Stimulated activated naive CD8-positive, alpha-beta T cell treated with anti-CD3 and anti-CD28 coated beads, Interleukin-15, amount 100 ng/mL, for 72 hours (primary cell): ENCODE measurements around the gene TMEM181.
"Not testable (repeated sequence)": the region's sequence is repeated elsewhere in the genome, so short reads cannot be mapped to it uniquely, and the experiment has no call there.

Experiments used
- ATAC-seq: fragments of 150-1000 bp; cut with Tn5 transposase; 2 replicates; pipeline ENCODE4 v1.10.0; 2021; ENCODE audit warnings: mild to moderate bottlenecking, moderate library complexity
- DNase-seq, 2 donors: peaks; one replicate each; pipeline ENCODE4 v3.0.0; 2021 to 2022
- H3K27ac Mint-ChIP-seq, 2 donors: one replicate each; pipeline ENCODE4 v1.8.0; 2022; ENCODE audit warnings: mild to moderate bottlenecking in 2 of 2, mixed read lengths in 2 of 2, moderate library complexity in 2 of 2
- H3K27me3 Mint-ChIP-seq: one replicate; pipeline ENCODE4 v1.8.0; 2022; ENCODE audit warnings: mixed read lengths
- H3K4me1 Mint-ChIP-seq: one replicate; pipeline ENCODE4 v1.8.0; 2022; ENCODE audit warnings: mild to moderate bottlenecking, mixed read lengths
- H3K4me3 Mint-ChIP-seq, 2 donors: one replicate each; pipeline ENCODE4 v1.8.0; 2022; ENCODE audit warnings: mild to moderate bottlenecking in 2 of 2, mixed read lengths in 2 of 2, moderate library complexity in 1 of 2
- H3K9me3 Mint-ChIP-seq, 2 donors: one replicate each; pipeline ENCODE4 v1.8.0; 2022; ENCODE audit warnings: mixed read lengths in 2 of 2

Gene TMEM181

DNA sequence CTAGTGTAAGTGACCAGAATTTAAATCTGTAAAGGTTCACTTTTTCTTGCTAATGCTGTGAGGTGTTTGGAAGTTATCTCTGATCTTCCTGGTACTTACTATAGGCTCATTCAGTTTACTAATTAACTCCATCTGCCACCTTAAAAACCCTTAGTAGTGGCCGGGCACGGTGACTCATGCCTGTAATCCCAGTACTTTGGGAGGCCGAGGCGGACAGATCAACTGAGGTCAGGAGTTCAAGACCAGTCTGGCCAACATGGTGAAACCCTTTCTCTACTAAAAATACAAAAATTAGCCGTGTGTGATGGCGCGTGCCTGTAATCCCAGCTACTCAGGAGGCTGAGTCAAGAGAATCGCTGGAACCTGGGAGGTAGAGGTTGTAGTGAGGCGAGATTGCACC, 97.1 kb downstream of the TMEM181 start:
- not testable (repeated sequence) for H3K4me3 Mint-ChIP-seq, H3K27me3 Mint-ChIP-seq
- peaks cover 76% of the 10 kb centered on the region for H3K4me1 Mint-ChIP-seq

DNA sequence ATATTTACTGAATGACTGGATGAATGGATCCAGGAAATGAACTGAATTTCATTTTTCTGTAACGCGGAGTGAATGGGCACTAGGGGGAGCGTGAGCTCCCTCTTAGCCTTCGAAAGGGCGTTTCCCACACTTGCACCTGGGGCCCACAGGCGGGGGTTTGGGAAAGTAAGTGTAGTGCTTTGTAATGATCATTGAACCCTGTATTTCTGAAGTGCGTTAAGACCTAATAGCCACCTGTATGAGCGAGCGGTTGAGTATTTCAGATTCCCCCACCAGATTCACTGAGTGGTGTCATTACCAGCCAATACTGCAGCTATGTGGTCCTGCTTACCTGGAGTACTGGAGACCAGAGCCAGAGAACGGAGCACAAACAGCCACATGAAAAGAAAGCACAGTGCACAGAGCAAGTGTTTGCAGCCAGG, 100.5 kb downstream of the TMEM181 start:
- DNase-seq (no peak), ATAC-seq (peak; percentile 81)
- H3K4me1 Mint-ChIP-seq = peaks cover 50% of the 10 kb centered on the region
- no peaks in the 10 kb centered on the region for H3K27me3 Mint-ChIP-seq
- no peaks in the 10 kb centered on the region for H3K9me3 Mint-ChIP-seq
- no peak overlapping the region for H3K4me3 Mint-ChIP-seq
- H3K27ac Mint-ChIP-seq = no peak overlapping the region

More for the DNA sequence above, 97.1 kb downstream of the TMEM181 start:
- peak overlapping the region in 1 of 2 donors; percentile 74 for H3K27ac Mint-ChIP-seq
- not testable (repeated sequence) for ATAC-seq, H3K9me3 Mint-ChIP-seq
- peak in 1 of 2 donors; percentile 1 for DNase-seq

DNA sequence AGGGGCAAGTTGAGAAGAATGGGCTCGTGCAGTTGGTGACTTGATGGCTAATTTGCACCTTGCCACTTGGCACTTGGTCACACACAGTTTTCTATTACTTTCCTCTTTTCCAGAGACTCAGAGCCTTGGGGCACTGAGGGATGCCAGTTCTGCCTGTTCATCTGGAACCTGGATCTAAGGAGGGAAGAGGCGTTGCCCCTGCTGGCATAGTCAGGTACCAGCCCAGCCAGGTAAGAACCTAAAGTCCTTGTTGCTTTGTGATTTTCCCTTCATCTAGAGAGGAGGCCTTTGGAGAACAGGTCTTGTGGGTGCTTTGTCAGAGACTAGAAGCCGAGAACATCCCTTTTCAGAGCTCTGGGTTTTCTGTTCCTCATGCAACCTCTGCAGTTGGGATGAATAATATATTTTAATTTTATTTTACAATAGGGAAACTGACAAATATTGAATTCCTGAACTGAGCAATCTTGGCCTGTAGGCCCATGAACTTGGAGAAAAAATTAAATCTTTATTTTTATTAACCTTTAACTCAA, 101.3 kb downstream of the TMEM181 start:
- peaks cover 42% of the 10 kb centered on the region for H3K4me1 Mint-ChIP-seq
- H3K4me3 Mint-ChIP-seq = no peak overlapping the region
- DNase-seq (no peak), ATAC-seq (no peak)
- no peaks in the 10 kb centered on the region for H3K9me3 Mint-ChIP-seq
- no peaks in the 10 kb centered on the region for H3K27me3 Mint-ChIP-seq
- H3K27ac Mint-ChIP-seq = no peak overlapping the region

DNA sequence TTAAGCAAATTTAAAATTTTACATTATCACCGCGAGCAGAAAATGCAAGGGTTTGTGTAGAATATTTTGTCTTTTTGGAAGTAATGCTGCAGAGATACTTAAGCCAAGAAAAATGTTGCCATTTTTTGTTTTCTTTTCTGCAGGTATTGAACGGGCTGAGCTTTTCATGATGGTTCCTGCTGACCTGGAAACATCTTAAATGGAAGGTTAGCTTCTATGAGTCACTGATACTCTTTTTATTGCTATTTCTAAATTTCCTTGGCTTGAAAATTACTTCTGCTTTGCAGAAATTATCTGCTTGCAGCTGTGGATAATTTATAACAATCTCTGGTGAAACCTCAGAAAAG, 102.7 kb downstream of the TMEM181 start:
- H3K4me3 Mint-ChIP-seq = peak overlapping the region in 1 of 2 donors; percentile 45
- no peak overlapping the region for H3K27ac Mint-ChIP-seq
- DNase-seq (no peak), ATAC-seq (no peak)
- H3K4me1 Mint-ChIP-seq = peaks cover 31% of the 10 kb centered on the region
- H3K9me3 Mint-ChIP-seq = no peaks in the 10 kb centered on the region
- H3K27me3 Mint-ChIP-seq = no peaks in the 10 kb centered on the region

DNA sequence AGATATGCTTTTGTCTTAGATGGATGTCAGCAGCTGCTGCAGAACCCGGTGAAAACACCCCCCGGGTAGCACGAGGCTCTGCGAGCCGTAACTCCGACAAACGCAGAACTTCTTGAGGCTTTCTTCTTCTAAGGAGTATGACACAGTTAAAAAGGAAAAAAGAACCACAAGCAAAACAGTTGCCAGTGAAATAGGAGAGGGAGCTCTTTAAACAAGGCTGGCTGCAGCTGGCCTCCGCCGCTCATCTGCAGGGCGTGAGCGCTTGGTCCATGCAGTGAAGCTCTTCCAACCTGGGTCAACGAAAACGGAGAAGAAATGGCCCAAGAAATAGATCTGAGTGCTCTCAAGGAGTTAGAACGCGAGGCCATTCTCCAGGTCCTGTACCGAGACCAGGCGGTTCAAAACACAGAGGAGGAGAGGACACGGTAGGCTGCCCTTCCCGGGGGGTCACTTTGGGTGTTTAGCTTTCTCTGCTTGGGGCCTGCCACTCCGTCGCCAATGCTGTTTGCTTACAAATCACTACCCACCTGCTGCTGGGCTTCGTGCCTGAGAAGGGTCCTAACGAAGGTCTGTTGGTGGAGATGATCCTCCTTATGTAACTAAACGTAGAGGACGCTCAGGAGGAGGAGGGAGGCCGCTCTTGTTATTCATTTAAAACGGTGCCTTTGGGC, 103.2 kb downstream of the TMEM181 start:
- Mint-ChIP-seq H3K9me3 (no peaks in the 10 kb centered on the region), H3K4me1 (peaks cover 31% of the 10 kb centered on the region), H3K4me3 (peak overlapping the region; percentile 13 to 45), H3K27ac (peak overlapping the region in 1 of 2 donors; percentile 19), H3K27me3 (no peaks in the 10 kb centered on the region)
- ATAC-seq = no peak
- DNase-seq = no peak

DNA sequence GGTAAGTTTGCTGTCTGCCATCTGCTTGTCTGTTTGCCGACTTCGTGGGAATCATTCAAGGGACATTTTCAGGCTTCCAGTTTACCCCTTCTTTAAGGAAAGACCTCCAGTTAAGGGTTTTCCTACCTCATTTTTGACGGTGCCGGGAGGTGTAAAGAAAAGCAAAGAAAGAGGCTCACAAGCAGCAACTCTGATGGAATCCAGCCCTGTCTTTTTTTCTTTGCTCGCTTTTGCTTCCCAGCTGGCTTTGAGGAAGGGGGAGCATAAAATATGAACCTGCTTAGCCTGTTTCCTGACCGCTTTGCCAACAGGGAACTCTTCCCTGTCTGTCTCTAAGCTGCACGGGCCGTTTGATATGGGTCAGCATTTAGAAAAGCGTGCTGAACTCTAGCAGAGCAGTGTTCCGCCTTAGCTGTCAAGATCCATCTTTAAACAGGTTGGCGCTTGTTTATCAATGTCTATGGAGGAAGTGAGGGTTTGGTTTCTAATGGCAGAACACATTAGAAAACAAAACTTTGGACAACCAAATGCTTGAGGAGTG, 103.8 kb downstream of the TMEM181 start:
- Mint-ChIP-seq H3K9me3 (no peaks in the 10 kb centered on the region), H3K4me1 (peaks cover 31% of the 10 kb centered on the region), H3K27ac (no peak overlapping the region), H3K4me3 (no peak overlapping the region), H3K27me3 (no peaks in the 10 kb centered on the region)
- DNase-seq = no peak
- ATAC-seq = no peak

DNA sequence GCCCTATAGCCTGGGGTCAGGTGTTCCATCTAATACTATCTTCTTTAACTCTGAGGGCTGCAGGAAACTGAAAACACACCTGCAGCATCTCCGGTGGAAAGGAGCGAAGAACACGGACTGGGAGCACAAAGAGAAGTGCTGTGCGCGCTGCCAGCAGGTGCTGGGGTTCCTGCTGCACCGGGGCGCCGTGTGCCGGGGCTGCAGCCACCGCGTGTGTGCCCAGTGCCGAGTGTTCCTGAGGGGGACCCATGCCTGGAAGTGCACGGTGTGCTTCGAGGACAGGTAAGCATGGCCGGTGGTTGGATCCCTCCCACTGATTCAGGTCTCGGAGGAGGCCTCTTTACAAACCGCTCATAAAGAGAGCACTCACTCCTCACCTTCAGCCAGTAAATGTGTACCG, 105.4 kb downstream of the TMEM181 start:
- Mint-ChIP-seq H3K27me3 (no peaks in the 10 kb centered on the region), H3K27ac (no peak overlapping the region), H3K9me3 (no peaks in the 10 kb centered on the region), H3K4me1 (peaks cover 21% of the 10 kb centered on the region), H3K4me3 (no peak overlapping the region)
- DNase-seq (peak in 1 of 2 donors; percentile 5), ATAC-seq (no peak)

DNA sequence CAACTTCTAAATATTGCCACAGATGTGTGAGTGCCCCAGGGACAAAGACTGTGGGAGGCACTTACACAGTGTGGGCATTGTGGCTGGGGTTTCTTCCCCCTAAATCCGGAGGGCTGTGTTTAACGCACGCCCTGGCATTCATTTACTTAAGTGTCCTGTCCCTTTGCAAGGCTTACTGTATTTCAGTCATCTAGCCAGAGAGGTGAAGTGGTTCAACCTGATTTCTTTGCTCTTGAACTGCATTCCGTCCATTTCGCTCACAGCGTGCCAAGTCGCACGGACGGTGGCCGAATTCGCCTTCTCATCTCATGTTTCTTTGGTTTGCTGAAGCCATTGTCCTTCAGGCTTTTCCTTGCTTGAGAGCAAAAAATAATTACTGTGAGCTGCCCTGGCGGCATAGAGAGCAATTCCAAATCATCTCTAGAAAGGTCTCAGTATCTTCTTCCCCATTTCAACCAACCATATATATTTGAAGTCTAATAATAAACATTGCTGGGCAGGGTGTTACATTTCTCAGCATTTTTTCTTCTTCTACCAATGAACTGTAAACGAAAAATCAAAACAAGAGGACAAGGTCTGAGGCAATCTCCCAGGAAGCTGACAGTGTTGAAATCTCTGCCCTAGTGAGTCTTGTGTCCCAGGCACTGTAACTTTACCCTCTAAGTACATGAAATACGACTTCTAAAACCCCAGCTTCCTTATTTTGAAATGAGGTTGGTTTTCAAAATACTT, 106.9 kb downstream of the TMEM181 start:
- Mint-ChIP-seq H3K27ac (peak overlapping the region in 1 of 2 donors; percentile 83), H3K4me3 (no peak overlapping the region), H3K27me3 (no peaks in the 10 kb centered on the region), H3K4me1 (peaks cover 12% of the 10 kb centered on the region), H3K9me3 (no peaks in the 10 kb centered on the region)
- ATAC-seq = no peak
- DNase-seq = no peak

DNA sequence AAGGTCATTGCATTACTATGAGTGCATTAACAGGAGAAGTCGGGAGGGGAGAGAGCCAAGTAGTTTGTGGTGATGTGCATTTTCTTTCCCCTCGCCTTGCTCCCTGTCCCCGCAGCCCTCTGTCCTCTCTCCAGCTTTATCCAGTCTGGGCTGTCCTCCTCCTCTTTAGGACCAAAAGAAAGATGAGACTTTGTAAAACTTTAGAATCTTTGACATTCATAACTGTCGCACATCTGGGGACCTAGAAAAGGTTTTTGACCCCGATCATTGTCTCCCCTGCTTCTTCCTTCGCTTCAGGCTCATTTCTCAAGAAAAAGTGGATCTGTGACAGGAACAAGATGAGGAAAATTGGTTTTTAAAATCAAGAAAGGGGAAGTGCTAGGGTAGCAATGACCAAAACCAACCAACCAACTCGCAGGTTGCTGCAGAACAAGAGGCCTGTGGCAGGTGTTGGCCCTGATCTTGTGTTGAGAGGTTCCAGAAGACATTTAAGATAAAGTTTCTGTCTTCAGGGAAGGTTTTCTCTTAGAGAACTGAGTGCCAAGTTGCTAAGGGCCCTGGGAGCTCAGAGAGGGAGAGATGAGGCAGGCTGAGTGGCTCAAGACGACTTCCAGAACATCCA, 107.6 kb downstream of the TMEM181 start:
- Mint-ChIP-seq H3K4me1 (peaks cover 12% of the 10 kb centered on the region), H3K27ac (peak overlapping the region; percentile 10 to 65), H3K9me3 (no peaks in the 10 kb centered on the region), H3K4me3 (no peak overlapping the region), H3K27me3 (no peaks in the 10 kb centered on the region)
- no peak for ATAC-seq
- DNase-seq = peak in 1 of 2 donors; percentile 3

DNA sequence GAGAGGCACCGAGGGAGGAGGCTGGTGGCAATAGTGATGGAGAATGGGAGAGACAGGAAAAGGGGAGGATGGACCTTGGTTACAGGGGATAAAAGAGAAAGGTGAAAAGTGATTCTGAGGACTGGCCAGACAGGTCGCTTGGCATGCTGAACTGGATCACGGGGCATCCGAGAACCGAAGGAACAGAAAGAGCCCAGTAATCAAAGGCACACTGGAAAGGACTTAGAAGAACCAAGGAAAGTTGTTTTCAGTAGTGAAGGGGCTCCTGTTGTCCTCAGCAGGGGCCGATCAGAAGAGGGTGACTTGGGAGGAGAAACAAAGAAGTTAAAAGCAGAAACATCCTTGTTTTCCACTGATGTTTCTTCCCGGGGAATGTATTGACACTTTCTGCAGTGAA, 108.8 kb downstream of the TMEM181 start:
- H3K9me3 Mint-ChIP-seq = no peaks in the 10 kb centered on the region
- ATAC-seq (no peak), DNase-seq (no peak)
- no peak overlapping the region for H3K4me3 Mint-ChIP-seq
- peaks cover 5% of the 10 kb centered on the region for H3K4me1 Mint-ChIP-seq
- no peak overlapping the region for H3K27ac Mint-ChIP-seq
- no peaks in the 10 kb centered on the region for H3K27me3 Mint-ChIP-seq

DNA sequence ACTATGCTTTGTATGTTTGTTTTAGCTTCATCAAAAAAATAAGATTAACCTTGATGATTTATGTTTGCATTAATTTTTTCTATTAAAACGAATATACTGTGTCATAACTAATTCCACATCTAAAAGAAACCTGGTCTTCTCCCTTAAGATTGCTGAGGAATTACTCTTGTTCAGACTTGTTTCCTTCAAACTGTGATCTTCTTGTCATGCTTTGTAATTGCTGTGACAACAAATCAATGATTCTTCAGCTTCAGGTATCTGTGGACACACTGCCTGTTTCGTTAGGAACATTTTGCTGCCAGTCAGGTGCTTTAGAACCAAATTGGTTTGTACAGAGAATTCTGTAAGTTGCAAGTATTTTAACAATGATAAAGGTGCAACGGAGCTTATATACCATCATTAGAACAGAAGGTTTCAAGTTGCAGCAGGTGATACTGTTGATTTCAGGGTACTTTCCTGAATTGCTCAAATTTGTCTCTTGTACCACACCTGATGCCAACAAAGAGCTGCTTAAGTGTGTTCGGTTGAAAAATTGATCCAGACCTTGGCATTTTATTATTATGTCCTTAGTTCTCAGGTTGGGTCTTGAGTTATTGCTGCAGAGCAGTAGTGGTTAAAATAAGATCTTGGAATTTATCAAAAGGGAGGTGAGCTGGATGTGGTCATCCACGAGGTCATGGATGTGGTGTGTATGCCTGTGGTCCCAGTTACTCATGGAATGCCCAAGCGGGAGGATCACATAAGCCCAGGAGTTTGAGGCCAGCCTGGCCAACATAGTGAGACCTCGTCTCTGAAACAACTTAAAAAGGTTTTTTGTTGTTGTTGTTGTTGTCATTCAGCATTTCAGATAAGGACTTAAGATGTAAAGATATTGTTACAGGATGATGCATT, 109.5 kb downstream of the TMEM181 start:
- Mint-ChIP-seq H3K4me1 (peaks cover 5% of the 10 kb centered on the region), H3K27ac (no peak overlapping the region), H3K27me3 (no peaks in the 10 kb centered on the region), H3K9me3 (no peaks in the 10 kb centered on the region), H3K4me3 (no peak overlapping the region)
- DNase-seq (no peak), ATAC-seq (no peak)

DNA sequence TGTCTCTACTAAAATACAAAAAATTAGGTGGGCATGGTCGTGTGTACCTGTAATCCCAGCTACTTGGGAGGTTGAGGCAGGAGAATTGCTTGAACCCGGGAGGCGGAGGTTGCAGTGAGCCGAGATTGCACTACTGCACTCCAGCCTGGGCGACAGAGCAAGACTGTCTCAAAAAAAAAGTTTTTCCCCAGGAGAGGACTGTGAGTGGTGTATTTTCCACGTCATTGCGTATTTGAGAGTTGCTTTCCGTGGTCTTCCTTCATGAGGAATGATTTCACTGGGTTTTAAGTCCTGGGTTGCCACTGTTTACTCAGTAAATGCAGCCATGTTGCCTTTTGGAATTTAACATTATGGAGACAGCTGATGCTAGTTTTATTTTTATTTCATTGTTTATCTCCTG, 112.2 kb downstream of the TMEM181 start:
- H3K27me3 Mint-ChIP-seq, H3K4me1 Mint-ChIP-seq, H3K4me3 Mint-ChIP-seq, ATAC-seq, H3K9me3 Mint-ChIP-seq, H3K27ac Mint-ChIP-seq: not testable (repeated sequence)
- DNase-seq = peak in 1 of 2 donors; percentile 2

DNA sequence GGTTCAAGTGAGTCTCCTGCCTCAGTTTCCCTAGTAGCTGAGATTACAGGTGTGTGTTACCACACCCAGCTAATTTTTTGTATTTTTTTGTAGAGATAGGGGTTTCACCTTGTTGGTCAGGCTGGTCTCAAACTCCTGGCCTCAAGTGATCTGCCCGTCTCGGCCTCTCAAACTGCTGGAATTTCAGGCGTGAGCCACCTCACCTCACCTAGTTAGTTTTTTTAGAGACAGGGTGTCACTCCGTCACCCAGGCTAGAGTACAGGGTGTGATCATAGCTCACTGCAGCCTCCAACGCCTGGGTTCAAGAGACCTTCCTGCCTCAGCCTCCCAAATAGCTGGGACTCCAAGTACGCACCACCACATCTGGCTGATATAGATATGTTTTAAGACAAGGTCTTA, 112.8 kb downstream of the TMEM181 start:
- DNase-seq (peak in 1 of 2 donors; percentile 1), ATAC-seq (no peak)
- peaks cover 6% of the 10 kb centered on the region for H3K4me1 Mint-ChIP-seq

DNA sequence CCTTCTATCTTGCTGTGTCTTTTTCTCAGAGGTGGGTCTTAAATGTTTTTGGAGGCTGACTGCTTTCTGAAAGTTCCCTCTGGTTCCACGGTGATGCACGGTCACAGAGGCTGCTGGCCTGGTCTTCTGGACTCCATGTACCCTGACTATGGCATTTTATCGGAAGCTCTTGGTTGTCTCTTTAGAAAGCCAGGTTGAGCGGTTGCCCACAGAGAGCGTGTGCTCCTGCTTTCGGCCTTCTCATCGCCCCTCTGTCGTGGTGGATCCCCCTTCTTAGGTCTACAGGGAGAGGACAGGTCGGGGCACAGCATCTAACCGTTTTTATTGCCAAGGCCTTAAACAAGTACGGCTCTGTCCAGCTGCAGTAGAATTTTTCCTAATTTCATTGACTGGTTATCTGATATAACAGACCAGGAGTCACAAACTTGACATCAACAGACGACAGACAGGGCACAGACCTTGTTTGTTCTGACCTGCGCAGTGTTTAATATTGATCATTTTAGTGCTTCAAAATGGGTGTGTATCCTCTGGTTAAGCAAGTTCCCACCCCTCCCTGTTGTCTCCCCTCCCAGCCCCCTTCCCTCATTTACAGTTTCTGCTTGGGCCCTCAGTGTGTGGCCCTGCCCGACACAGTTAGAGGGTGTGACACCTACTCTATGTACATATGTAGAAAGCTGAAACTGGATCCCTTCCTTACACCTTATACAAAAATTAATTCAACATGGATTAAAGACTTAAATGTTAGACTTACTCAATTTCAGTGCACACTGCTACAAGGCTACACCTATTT, 114.6 kb downstream of the TMEM181 start:
- DNase-seq (peak in 1 of 2 donors; percentile 0), ATAC-seq (no peak)
- H3K9me3 Mint-ChIP-seq = no peaks in the 10 kb centered on the region
- H3K4me3 Mint-ChIP-seq = no peak overlapping the region
- no peaks in the 10 kb centered on the region for H3K27me3 Mint-ChIP-seq
- peak overlapping the region in 1 of 2 donors; percentile 38 for H3K27ac Mint-ChIP-seq
- peaks cover 10% of the 10 kb centered on the region for H3K4me1 Mint-ChIP-seq

More for the DNA sequence above, 112.8 kb downstream of the TMEM181 start:
- peak overlapping the region in 1 of 2 donors; percentile 24 for H3K4me3 Mint-ChIP-seq
- H3K9me3 Mint-ChIP-seq = no peaks in the 10 kb centered on the region
- H3K27me3 Mint-ChIP-seq = no peaks in the 10 kb centered on the region
- H3K27ac Mint-ChIP-seq = no peak overlapping the region
